ENCODE results near the gene TMEM151A. TPM values are rescaled to one million over a fixed set of nuclear protein-coding genes. Genes with fewer than 3 reads are reported as not detected.

TMEM151A gene
- total and polyA plus RNA-seq, 4 donors = 0.05 to 0.13 TPM; not detected in 2

DNA sequence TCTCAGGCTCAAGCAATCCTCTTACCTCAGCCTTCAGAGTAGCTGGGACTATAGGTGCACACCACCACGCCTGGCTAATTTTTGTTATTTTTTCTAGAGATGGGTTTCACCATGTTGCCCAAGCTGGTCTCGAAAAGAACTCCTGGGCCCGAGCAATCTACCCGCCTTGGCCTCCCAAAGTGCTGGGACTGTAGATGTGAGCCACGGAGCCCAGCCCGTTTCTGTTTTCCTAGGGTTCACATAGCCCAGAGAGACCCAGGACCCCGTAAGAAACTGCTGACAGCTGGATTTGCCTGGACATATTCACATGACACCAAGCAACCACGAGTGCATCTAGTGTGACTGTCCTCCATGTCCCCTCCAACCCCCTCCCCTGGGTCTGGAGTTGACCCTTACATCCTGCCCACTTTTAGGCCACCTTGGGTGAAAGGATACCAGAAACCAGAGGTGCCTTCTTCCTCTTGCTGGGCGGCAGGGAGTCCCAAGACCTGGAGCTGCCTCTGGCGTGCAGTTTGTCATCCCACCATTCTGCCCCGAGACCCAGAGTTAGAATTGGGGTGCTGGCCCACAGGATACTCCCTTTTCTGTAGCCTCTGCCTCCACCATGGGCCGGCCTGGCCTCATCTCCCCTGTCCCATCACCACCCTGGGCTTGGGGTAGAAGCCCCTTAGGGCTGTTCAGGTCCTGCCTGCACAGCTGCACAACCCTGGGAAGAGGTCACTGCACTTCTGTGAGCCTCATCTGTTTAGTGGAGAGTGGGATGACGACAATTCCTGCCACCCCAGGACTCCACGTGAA, 48.2 kb downstream of the TMEM151A start:
- no peak overlapping the region for H3K27ac ChIP-seq (ENCODE audit: low read depth in 1 of 2, low read length in 2 of 2)
- no peaks in the 10 kb centered on the region for H3K9me3 ChIP-seq (ENCODE audit: control insufficient read depth in 4 of 4, low read length in 3 of 4)
- H3K36me3 ChIP-seq (ENCODE audit: control insufficient read depth in 4 of 4, insufficient read depth in 3 of 4, low read depth in 1 of 4, low read length in 3 of 4) = peaks cover 12 to 35% (median 20%) of the 10 kb centered on the region in 4 donors
- WGBS = 82% methylated on average over 14 of the region's 14 CpGs
- H3K4me1 ChIP-seq (ENCODE audit: control insufficient read depth in 4 of 4, insufficient read depth in 4 of 4, low read length in 3 of 4) = peaks cover 5 to 29% (median 20%) of the 10 kb centered on the region in 4 donors
- no peak overlapping the region for H3K9ac ChIP-seq (ENCODE audit: low read depth in 1 of 2, low read length in 2 of 2)
- H3K27me3 ChIP-seq (ENCODE audit: control insufficient read depth in 4 of 4, insufficient read depth in 4 of 4, low read length in 3 of 4) = no peaks in the 10 kb centered on the region
- TF ChIP-seq, protein P1, sequence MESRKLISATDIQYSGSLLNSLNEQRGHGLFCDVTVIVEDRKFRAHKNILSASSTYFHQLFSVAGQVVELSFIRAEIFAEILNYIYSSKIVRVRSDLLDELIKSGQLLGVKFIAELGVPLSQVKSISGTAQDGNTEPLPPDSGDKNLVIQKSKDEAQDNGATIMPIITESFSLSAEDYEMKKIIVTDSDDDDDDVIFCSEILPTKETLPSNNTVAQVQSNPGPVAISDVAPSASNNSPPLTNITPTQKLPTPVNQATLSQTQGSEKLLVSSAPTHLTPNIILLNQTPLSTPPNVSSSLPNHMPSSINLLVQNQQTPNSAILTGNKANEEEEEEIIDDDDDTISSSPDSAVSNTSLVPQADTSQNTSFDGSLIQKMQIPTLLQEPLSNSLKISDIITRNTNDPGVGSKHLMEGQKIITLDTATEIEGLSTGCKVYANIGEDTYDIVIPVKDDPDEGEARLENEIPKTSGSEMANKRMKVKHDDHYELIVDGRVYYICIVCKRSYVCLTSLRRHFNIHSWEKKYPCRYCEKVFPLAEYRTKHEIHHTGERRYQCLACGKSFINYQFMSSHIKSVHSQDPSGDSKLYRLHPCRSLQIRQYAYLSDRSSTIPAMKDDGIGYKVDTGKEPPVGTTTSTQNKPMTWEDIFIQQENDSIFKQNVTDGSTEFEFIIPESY (IDR thresholded peaks at IDR 0.05) = no peak
- TF ChIP-seq TAF1 (conservative IDR thresholded peaks at IDR 0.05) = no peak
- no peak for TF ChIP-seq GABPA (IDR thresholded peaks at IDR 0.05 in 1 of 2, conservative IDR thresholded peaks at IDR 0.05 in 1 of 2)
- no peak for TF ChIP-seq SP1 (IDR thresholded peaks at IDR 0.05)
- TF ChIP-seq EGR1 (IDR thresholded peaks at IDR 0.05; ENCODE audit: low read depth in 2 of 2) = no peak
- TF ChIP-seq FOXA2 (IDR thresholded peaks at IDR 0.05) = no peak
- no peak for TF ChIP-seq HNF4G (IDR thresholded peaks at IDR 0.05)
- no peak overlapping the region for H3K4me3 ChIP-seq (ENCODE audit: low read depth in 1 of 3, low read length in 3 of 3)
- DNase-seq (ENCODE audit: low spot score) = no peak

DNA sequence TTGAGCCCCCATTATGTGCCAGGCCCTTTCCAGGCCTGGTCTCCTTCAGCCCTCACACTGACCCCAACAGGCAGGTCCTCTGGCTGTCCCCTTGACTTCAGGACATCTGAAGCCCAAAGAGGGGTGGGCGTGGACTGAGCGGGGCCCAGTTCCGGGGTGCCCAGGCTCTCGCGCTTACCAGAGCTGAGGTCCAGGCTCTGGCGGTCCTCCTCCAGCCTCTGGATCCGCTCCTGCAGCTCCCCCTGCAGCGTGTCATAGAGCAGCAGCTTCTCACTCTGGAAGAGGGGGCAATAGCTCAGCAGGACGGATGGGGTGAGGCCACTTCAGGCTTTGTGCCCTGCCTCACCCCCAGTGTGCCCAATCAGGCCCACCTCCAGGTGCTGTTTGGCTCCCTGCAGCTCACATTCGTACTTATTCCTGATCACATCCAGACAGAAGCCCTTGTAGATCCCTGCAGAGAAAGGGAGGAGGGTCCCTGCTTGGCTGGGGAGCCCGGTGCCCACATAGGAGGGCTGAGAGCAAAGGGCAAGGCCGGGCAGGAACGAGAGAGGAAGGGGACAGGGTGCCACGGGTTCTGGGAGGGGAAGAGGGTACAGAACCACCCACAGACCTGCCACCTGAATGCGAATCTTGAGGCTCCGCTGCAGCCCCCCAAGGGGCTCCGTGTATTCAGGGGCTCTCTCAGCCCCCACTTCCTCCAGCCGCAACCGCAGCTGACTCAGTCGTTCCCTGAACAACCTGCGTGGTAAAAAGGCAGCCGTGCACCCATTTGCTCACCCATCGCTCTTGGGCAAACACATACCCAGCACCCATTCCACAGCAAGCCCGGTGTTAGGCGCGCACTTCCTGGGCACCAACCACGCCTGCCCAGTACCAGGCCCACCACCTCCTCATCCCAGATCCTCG, 49.2 kb downstream of the TMEM151A start:
- no peaks in the 10 kb centered on the region for H3K9me3 ChIP-seq (ENCODE audit: control insufficient read depth in 4 of 4, low read length in 3 of 4)
- H3K9ac ChIP-seq (ENCODE audit: low read depth in 1 of 2, low read length in 2 of 2) = no peak overlapping the region
- H3K27me3 ChIP-seq (ENCODE audit: control insufficient read depth in 4 of 4, insufficient read depth in 4 of 4, low read length in 3 of 4) = no peaks in the 10 kb centered on the region
- 96% methylated on average over 28 of the region's 28 CpGs for WGBS
- H3K4me1 ChIP-seq (ENCODE audit: control insufficient read depth in 4 of 4, insufficient read depth in 4 of 4, low read length in 3 of 4) = peaks cover 5 to 32% (median 27%) of the 10 kb centered on the region in 4 donors
- no peak overlapping the region for H3K27ac ChIP-seq (ENCODE audit: low read depth in 1 of 2, low read length in 2 of 2)
- H3K4me3 ChIP-seq (ENCODE audit: low read depth in 1 of 3, low read length in 3 of 3) = no peak overlapping the region
- no peak for DNase-seq (ENCODE audit: low spot score)
- H3K36me3 ChIP-seq (ENCODE audit: control insufficient read depth in 4 of 4, insufficient read depth in 3 of 4, low read depth in 1 of 4, low read length in 3 of 4) = peaks cover 12 to 35% (median 20%) of the 10 kb centered on the region in 4 donors
- TF ChIP-seq FOXA2 (IDR thresholded peaks at IDR 0.05) (no peak), EGR1 (IDR thresholded peaks at IDR 0.05; ENCODE audit: low read depth in 2 of 2) (no peak), RXRA (IDR thresholded peaks at IDR 0.05) (no peak), TAF1 (conservative IDR thresholded peaks at IDR 0.05) (no peak), SP1 (IDR thresholded peaks at IDR 0.05) (no peak), JUND (IDR thresholded peaks at IDR 0.05) (no peak)
- TF ChIP-seq, protein P2, sequence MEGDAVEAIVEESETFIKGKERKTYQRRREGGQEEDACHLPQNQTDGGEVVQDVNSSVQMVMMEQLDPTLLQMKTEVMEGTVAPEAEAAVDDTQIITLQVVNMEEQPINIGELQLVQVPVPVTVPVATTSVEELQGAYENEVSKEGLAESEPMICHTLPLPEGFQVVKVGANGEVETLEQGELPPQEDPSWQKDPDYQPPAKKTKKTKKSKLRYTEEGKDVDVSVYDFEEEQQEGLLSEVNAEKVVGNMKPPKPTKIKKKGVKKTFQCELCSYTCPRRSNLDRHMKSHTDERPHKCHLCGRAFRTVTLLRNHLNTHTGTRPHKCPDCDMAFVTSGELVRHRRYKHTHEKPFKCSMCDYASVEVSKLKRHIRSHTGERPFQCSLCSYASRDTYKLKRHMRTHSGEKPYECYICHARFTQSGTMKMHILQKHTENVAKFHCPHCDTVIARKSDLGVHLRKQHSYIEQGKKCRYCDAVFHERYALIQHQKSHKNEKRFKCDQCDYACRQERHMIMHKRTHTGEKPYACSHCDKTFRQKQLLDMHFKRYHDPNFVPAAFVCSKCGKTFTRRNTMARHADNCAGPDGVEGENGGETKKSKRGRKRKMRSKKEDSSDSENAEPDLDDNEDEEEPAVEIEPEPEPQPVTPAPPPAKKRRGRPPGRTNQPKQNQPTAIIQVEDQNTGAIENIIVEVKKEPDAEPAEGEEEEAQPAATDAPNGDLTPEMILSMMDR (IDR thresholded peaks at IDR 0.05; ENCODE audit: low read depth, low read length, missing input control) = no peak
- TF ChIP-seq, protein P1 (IDR thresholded peaks at IDR 0.05) = no peak

Data from liver (tissue), 9 donors.